NCI-H1105 (cell line): Measurements from ENCODE around the gene PKP4.

Source experiments
- DNase-seq: peaks from one replicate; lab custom pipeline; 2025; lab: John Stamatoyannopoulos, UW

PKP4 gene

DNA sequence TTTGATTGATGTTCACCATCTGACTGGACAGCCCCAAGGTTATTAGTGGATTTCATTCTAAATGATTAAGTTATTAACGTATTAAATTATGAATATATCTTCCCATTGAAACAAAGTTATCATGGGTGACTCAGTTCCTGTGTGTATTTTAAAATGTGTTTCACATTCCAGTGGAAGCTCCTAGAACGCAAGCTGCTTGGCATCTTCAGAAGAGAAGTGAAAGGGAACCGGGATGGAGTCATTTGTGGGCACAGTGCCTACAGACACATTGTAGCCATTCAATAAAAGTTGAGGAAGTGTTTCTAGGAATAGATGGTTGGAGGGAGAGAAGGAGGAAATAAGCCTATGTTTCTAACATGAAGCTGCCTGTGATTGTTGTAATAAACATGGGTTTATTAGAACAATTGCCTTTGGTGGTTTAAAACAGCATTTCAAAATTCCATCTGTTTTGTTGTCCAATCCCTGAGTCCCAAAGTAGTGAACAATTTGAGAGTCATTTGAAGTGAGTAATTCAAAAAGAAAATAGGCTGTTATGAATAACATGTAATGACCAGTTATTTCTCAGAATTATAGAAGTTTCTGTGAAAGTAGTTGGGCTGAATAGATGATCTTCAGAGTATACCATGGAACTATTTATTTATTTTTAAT, 143.5 kb downstream of the PKP4 start:
- no peak for DNase-seq

GRCh38 chr2:158602027-158602426, 145.3 kb downstream of the PKP4 start:
- no peak for DNase-seq

- DNase-seq = no peak
Observed at GRCh38 chr2:158603205-158603604, 146.5 kb downstream of the PKP4 start.

DNA sequence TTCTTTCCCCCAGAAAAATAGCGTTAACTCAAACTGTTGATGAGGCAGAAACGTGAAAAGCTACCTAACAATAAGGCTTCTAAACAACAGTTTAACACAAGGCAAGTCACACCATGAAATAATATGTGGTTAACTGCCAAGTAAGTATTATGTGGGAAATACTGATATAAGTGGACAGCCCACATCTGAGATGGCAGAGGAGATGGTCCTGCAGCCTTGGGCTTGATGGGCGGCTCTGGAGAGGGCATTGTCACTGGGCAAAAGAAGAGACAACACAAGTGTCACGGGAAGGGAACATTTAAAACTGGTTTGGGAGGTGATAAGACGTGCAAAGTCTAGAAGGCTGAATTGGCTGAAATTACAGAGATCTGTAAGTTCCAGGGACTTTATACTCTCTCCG, 147.2 kb downstream of the PKP4 start:
- no peak for DNase-seq

DNA sequence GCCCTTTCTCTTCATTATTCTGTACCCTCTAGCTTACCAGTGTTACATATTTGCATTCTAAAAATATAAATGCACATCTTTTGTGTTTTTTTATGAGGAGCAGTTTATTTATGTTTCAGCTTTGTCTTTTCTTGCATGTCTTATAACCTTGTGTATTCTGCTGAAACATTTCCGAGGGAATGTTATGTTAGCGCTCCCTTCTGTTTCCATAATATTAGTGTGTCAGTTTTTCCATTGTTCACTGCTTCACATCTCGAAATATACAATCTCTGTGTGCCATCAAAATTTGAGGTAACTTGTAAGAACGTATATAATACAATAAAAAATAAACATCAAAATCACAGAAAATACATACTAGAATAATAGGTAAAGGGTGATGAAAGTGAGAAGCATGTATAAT, 153.3 kb downstream of the PKP4 start:
- no peak for DNase-seq

DNA sequence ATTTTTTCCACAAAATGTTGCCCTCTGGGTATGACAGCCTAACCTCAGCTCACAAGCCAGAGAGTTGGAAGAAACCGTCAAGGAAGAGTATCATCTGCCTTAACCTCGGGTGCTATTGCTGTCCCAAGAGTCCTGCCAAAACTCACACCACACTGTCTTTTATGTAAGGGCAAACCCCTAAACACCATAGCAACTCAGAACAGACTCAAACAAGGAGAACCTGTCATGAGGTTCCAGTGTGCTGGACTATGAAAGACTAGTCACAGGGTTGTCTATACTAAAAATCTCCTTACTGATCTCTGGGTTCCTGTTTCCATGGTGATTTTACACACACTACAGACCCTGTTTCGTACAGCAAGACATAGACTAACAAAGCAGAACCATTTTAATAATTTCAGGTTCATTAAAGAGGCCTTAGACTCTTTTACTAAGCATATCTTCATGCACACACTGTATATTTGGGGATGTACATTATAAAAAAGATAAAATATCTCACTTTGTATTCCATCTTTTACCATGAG, 159.8 kb downstream of the PKP4 start:
- DNase-seq = no peak

GRCh38 chr2:158618891-158619490, 162.2 kb downstream of the PKP4 start:
- DNase-seq = no peak

DNA sequence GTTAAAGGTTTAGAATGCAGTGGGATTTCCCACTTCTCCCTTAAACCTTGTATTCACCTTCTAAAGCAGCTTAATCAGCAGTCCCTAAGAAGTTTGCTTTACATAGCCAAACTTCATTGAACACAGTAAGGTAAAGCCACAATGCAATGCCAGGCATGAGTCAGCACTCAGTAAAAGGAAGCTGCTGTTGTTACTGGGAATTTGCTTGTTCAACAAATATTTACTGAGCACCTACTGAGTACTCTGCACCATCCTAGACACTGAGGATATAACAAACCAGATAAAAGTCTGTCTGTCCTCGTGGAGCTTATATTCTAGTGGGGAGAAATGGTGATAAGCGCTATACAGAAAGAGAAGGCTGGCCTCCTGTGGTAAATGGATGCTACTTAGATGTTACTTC, 162.7 kb downstream of the PKP4 start:
- no peak for DNase-seq

DNA sequence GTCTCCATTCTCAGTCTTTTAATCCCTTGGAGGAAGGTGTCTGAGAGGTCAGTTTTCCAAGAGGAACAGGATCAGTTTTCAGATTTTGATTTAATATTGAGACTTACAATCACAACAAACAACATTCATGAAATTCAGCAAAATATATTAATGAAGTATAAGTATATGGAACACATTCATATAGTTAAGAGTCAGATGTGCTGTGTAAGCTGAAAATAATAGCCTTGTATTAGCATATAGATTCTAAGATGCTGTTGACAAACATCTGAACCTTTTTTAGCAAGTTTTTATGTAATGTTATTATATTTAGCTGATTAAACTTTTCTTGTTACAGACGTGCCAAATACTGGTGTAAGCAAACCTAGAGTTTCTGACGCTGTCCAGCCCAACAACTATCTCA, 163.9 kb downstream of the PKP4 start:
- no peak for DNase-seq

DNA sequence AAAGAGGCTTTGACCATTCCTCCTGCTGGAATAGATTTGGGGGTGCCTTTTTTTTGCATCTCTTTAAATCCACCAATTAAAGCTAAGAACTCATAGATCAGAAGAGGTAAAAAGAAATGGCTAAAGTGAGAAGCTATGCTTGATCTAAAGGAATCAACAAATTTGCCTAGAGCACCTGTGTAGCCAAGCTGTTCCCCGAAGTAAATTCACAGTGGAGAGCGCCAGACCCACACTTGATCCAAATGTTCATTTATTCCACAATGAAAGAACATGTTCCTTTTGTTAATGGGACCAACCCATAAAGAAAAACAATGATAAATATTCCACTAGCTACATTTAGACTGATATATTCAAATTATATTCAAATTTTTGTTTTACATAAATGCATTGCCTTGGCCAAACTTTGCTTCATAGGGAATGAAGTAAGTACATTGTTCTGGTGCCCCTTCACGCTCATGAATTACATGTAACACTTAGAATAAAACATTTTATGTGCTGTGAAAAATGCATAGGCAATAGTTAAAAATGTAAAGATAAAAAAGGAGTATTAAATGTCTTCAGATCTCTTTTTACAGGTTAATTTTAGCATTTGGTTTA, 167.4 kb downstream of the PKP4 start:
- no peak for DNase-seq

DNA sequence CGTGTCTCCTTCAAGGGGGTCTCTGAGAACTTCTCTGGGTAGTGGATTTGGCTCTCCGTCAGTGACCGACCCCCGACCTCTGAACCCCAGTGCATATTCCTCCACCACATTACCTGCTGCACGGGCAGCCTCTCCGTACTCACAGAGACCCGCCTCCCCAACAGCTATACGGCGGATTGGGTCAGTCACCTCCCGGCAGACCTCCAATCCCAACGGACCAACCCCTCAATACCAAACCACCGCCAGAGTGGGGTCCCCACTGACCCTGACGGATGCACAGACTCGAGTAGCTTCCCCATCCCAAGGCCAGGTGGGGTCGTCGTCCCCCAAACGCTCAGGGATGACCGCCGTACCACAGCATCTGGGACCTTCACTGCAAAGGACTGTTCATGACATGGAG, 168.2 kb downstream of the PKP4 start:
- no peak for DNase-seq

DNA sequence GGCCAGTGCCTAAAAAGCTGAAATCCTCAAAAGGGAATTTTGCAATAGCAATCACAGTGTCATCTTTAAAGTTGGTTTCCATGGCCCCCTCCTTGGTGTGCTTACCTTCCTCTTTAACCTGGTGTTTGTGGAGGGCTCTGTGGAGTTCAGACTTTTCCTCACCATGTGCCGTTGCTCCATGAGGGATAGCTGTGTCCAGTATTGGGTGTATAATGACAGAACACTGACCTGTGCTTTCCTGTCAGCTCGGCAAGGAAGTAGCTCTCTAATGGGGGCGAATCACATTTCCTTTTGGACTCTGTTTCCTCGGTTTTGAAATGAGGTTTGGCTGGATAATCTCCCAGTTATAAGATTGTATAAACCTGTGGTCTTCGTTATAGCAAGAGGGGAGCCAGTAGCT, 172.4 kb downstream of the PKP4 start:
- DNase-seq = no peak

GRCh38 chr2:158633261-158633660, 176.5 kb downstream of the PKP4 start:
- DNase-seq = no peak

- DNase-seq = no peak
Observed at GRCh38 chr2:158634627-158635026, 177.9 kb downstream of the PKP4 start.

GRCh38 chr2:158635961-158636601, 179.3 kb downstream of the PKP4 start:
- no peak for DNase-seq

DNA sequence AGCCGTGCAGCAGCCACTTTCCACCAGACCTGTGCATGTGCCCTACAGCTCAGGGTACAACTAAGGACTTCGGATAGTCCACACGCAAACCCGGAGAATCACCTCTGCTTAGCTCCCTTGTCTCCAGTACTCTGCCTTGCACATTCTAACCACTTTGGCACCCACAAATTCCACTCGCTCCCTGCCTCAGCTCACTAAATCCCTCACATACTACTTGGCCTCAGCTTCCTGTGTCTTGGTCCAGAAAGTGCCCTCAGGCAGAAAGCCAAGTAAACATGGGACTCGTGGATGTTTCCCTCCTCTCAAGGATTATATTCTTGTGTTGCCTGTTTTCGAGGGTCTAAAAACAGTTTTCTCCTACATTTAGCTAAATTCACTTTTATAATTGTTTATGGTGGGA, 180.6 kb downstream of the PKP4 start:
- no peak for DNase-seq

DNA sequence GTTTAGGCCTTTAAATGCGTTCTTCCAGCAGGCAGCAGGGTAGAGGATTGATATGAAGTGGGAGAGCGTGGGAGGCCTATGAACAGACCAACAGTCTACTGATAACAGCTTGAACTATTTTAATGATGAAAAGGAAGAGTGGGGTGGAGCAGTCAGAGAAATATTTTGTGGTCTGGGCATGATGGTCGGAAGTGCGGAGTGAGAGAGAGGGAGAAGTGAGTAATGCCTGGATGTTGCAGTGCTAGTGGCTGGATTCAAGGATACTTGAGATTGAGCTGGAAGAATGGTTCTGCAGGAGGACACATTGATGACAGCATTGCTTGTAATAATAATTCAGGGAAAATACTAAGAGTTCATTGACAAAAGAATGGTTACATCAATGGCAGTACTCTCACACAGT, 187.4 kb downstream of the PKP4 start:
- DNase-seq = no peak

GRCh38 chr2:158645299-158645698, 188.5 kb downstream of the PKP4 start:
- no peak for DNase-seq

DNA sequence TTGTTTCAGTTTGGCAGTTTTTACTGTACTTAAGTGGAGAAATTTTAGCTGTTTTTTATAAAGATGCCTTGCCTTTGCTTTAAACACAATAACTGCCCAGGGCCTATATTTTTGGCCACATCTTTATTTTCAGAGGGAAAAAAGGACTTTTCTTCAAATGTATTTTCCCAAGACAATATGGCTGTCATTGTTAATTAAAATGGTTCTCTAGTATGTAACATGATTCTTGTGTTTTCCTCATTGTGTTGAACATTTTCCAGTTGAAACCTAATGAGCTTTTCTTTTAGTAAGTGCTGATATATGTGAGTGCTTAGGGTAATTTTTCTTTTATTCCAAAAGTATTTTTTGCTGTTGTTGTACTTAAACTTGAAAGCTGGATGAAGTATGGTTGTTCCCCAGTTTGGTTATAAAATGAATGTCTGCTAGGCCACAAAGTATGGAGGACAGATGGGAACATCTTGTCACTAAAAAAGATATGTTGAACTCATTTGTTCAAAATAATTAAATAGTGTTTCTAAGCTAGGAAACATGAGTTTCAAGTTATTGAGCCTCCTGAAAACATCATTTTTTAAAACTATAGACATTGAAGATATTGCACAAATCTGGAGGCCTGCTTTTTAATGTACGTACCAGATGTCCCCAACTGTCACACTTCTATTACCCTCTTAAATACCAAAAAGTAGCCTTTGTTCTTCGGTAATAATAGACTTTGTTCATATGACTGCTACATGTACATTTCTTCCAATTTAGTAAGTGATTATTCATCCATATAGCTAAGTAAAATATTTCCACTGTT, 190.9 kb downstream of the PKP4 start:
- no peak for DNase-seq

DNA sequence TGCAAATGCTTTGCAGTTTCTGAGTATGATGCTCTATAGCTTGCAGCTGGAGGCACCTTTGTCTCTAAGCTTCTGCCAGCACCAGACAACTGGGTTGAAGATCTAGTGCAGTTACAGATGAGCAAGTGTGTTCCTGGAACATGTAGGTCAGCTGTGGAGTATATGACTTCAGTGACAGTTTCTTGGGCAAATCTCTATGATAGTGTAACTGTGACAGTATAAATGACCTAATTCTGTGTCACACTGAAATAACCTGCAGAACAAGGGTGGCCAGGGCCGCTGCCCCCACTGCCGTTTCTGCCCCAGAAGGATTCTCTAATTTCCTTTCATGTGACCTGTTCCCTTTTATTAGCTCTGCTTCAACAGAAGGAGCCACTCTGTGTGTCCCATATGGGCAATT, 193.1 kb downstream of the PKP4 start:
- no peak for DNase-seq

DNA sequence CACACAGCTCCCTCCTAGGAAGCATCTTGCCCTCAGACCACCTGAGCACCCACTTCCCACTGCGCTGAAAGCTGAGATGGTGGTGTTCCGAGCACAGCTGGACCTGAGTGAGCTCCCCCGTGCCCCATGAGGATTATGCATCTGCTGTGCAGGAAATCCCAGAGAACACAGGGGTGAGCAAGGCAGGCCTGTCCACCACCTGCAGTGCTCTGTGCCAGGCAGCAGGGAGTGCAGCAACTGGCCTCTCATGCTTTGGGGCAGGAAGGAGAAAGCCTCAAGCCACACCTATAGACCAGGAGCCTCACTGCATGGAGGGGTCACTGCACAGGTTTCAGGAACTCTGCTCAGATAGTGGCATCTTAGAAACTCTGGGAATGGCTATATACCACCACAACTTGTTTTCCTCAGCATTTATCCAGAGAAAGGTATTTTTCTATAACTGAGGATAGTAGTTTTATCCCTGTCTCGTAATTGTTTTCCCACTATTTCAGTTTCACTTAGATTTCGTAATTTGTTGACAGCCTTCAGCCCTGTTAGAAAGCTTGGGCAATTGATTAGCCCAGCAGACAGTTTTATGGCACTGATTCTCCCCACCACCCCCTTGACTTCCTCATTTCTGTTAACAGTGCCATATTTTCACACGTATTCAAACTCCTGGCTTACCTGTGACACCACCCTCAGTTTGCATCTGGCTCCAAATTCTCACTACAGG, 194.1 kb downstream of the PKP4 start:
- DNase-seq = no peak
